H1 (cell line): ENCODE measurements around the gene CDH6. TPM values are rescaled to one million over a fixed set of nuclear protein-coding genes. Genes with fewer than 3 reads are reported as not detected.

ENCODE experiments used
- CTCF ChIA-PET: fragments of 300-600 bp; sonication (Branson Sonifier 250); formaldehyde crosslinking; loops from one replicate; lab custom pipeline; 2021; ENCODE audit not compliant: partially characterized antibody; lab: Charles Lee
- POLR2A ChIA-PET: fragments of 300-600 bp; sonication (Branson Sonifier 250); formaldehyde crosslinking; loops from one replicate; lab custom pipeline; 2021; ENCODE audit warnings: inconsistent platforms; ENCODE audit not compliant: partially characterized antibody; lab: Charles Lee
- DNase-seq, 2 experiments: peaks; one replicate each; pipeline versions ENCODE4 v3.0.0 to v3.0.0-alpha.2; 2010 to 2022; ENCODE audit warnings: low spot score in 2 of 2, low read depth in 1 of 2, mixed read lengths in 1 of 2
- FAIRE-seq: peaks from 2 replicates; lab custom pipeline; 2011; peaks lifted over from hg19 to GRCh38; lab: Jason Lieb, UNC
- H2AFZ ChIP-seq: 2 replicates; pipeline ENCODE4 v1.8.1; 2012; ENCODE audit warnings: low read length, inconsistent platforms
- H2AK5ac ChIP-seq: 2 replicates; pipeline ENCODE4 v1.6.1; 2013; ENCODE audit warnings: low read depth, low read length
- H2BK120ac ChIP-seq: replicated peaks from 2 replicates; pipeline ENCODE3; 2013; ENCODE audit warnings: low read depth, low read length, inconsistent platforms
- H2BK12ac ChIP-seq: 2 replicates; pipeline ENCODE4 v1.6.1; 2013; ENCODE audit warnings: low read depth, low read length
- H2BK15ac ChIP-seq: 2 replicates; pipeline ENCODE4 v1.6.1; 2013; ENCODE audit warnings: low read length
- H2BK20ac ChIP-seq: 2 replicates; pipeline ENCODE4 v1.6.1; 2013; ENCODE audit warnings: low read length
- H2BK5ac ChIP-seq: 2 replicates; pipeline ENCODE4 v1.6.1; 2013; ENCODE audit warnings: low read depth, low read length
- H3K14ac ChIP-seq: 2 replicates; pipeline ENCODE4 v1.6.1; 2013; ENCODE audit warnings: inconsistent platforms; ENCODE audit not compliant: insufficient read length
- H3K18ac ChIP-seq: 2 replicates; pipeline ENCODE4 v1.6.1; 2013; ENCODE audit warnings: low read length; ENCODE audit errors: extremely low read depth
- H3K23ac ChIP-seq: 2 replicates; pipeline ENCODE4 v1.6.1; 2013; ENCODE audit warnings: inconsistent platforms; ENCODE audit not compliant: insufficient read length
- H3K23me2 ChIP-seq: 2 replicates; pipeline ENCODE4 v1.6.1; 2013; ENCODE audit warnings: low read depth, low read length
- H3K27ac ChIP-seq: 2 replicates; pipeline ENCODE4 v1.6.1; 2011; ENCODE audit warnings: low read depth, low read length, inconsistent platforms
- H3K27me3 ChIP-seq, 4 experiments: replicated peaks in 1 of 4; 1 replicate in 1 of 4; 2 replicates in 3 of 4; pipeline versions ENCODE4 v1.6.1 to v1.8.1; 2011 to 2013; ENCODE audit warnings: low read length in 3 of 4, mild to moderate bottlenecking in 3 of 4, inconsistent platforms in 2 of 4, mixed read lengths in 2 of 4, moderate library complexity in 1 of 4; ENCODE audit not compliant: control insufficient read depth in 3 of 4, insufficient read depth in 3 of 4; ENCODE audit errors: extremely low read depth in 1 of 4
- H3K36me3 ChIP-seq, 4 experiments: 2 replicates each; pipeline versions ENCODE4 v1.6.1 to v1.8.1; 2011 to 2013; ENCODE audit warnings: mild to moderate bottlenecking in 4 of 4, low read length in 3 of 4, moderate library complexity in 2 of 4, control low read depth in 1 of 4, inconsistent platforms in 1 of 4; ENCODE audit not compliant: insufficient read depth in 4 of 4, control insufficient read depth in 2 of 4
- H3K4ac ChIP-seq: replicated peaks from 2 replicates; pipeline ENCODE3; 2013; ENCODE audit warnings: low read length, low read depth, mixed read lengths, inconsistent platforms; ENCODE audit not compliant: insufficient read length
- H3K4me1 ChIP-seq, 4 experiments: replicated peaks in 1 of 4; 1 replicate in 1 of 4; 2 replicates in 3 of 4; pipeline versions ENCODE4 v1.6.1 to v1.8.1; 2011 to 2013; ENCODE audit warnings: low read length in 3 of 4, inconsistent platforms in 2 of 4, mixed read lengths in 1 of 4; ENCODE audit not compliant: insufficient read depth in 4 of 4, control insufficient read depth in 3 of 4
- H3K4me2 ChIP-seq, 2 experiments: 2 replicates each; pipeline versions ENCODE4 v1.6.1 to v1.8.1; 2011 to 2013; ENCODE audit warnings: low read depth in 2 of 2, low read length in 2 of 2, control low read depth in 1 of 2, inconsistent platforms in 1 of 2, mild to moderate bottlenecking in 1 of 2; ENCODE audit not compliant: insufficient read depth in 1 of 2
- H3K4me3 ChIP-seq, 4 experiments: fragments of 200-600, 300-600 bp in 1 of 4; sonication (generic), shearing (Covaris generic), sonication (Bioruptor Twin) in 1 of 4; 2 replicates each; pipeline versions ENCODE4 v1.5.1 to v1.8.1; 2011 to 2016; ENCODE audit warnings: low read length in 4 of 4, low read depth in 3 of 4, control low read depth in 2 of 4, inconsistent platforms in 2 of 4, mild to moderate bottlenecking in 2 of 4, mixed read lengths in 1 of 4, moderate library complexity in 1 of 4; ENCODE audit not compliant: insufficient read depth in 2 of 4; ENCODE audit errors: extremely low read depth in 1 of 4
- H3K56ac ChIP-seq: replicated peaks from 2 replicates; pipeline ENCODE3; 2013; ENCODE audit warnings: low read depth, mild to moderate bottlenecking, mixed read lengths, low read length, inconsistent platforms; ENCODE audit not compliant: insufficient read length
- H3K79me1 ChIP-seq: 2 replicates; pipeline ENCODE4 v1.6.1; 2013; ENCODE audit warnings: low read depth, low read length, control low read depth
- H3K79me2 ChIP-seq, 2 experiments: 2 replicates each; pipeline versions ENCODE4 v1.6.1 to v1.8.1; 2012 to 2013; ENCODE audit warnings: low read length in 2 of 2, mild to moderate bottlenecking in 2 of 2, inconsistent platforms in 1 of 2; ENCODE audit not compliant: insufficient read depth in 2 of 2, control insufficient read depth in 1 of 2
- H3K9ac ChIP-seq, 4 experiments: replicated peaks in 1 of 4; 1 replicate in 1 of 4; 2 replicates in 3 of 4; pipeline versions ENCODE4 v1.6.1 to v1.8.1; 2011 to 2013; ENCODE audit warnings: low read depth in 3 of 4, low read length in 3 of 4, control low read depth in 2 of 4, mild to moderate bottlenecking in 2 of 4, moderate library complexity in 2 of 4, inconsistent platforms in 1 of 4; ENCODE audit errors: extremely low read depth in 1 of 4
- H3K9me3 ChIP-seq, 2 experiments: 2 replicates each; pipeline versions ENCODE4 v1.6.1 to v1.8.1; 2012 to 2013; ENCODE audit warnings: mild to moderate bottlenecking in 2 of 2, moderate library complexity in 2 of 2, control low read depth in 1 of 2, inconsistent platforms in 1 of 2, low read depth in 1 of 2, low read length in 1 of 2, mixed read lengths in 1 of 2; ENCODE audit not compliant: insufficient read depth in 2 of 2
- H4K20me1 ChIP-seq, 2 experiments: replicated peaks in 1 of 2; 2 replicates each; pipeline versions ENCODE3 to v1.8.1; 2011 to 2013; ENCODE audit warnings: inconsistent platforms in 2 of 2, low read length in 2 of 2, mild to moderate bottlenecking in 1 of 2; ENCODE audit not compliant: insufficient read depth in 2 of 2, control insufficient read depth in 1 of 2
- H4K5ac ChIP-seq: 2 replicates; pipeline ENCODE4 v1.6.1; 2013; ENCODE audit warnings: low read length, low read depth, mixed read lengths, inconsistent platforms; ENCODE audit not compliant: insufficient read length
- H4K8ac ChIP-seq: 2 replicates; pipeline ENCODE4 v1.8.0; 2013; ENCODE audit warnings: mild to moderate bottlenecking, moderate library complexity, low read length, inconsistent platforms; ENCODE audit not compliant: insufficient read depth; ENCODE audit errors: extremely low read depth
- H4K91ac ChIP-seq: replicated peaks from 2 replicates; pipeline ENCODE3; 2013; ENCODE audit warnings: low read length, mixed read lengths, inconsistent platforms; ENCODE audit not compliant: insufficient read length
- CEBPB ChIP-seq: IDR thresholded peaks from 2 replicates; pipeline ENCODE4 v1.6.1; 2012; ENCODE audit warnings: low read depth, low read length
- FOSL1 ChIP-seq: IDR thresholded peaks from 2 replicates; pipeline ENCODE4 v1.6.1; 2011; ENCODE audit warnings: mild to moderate bottlenecking, low read depth, low read length, moderate library complexity; ENCODE audit not compliant: insufficient read depth
- HDAC2 ChIP-seq, 2 experiments: fragments of 300-600 bp in 1 of 2; sonication (generic) in 1 of 2; IDR thresholded peaks; 2 replicates each; pipeline ENCODE4 v1.6.1; 2011 to 2012; ENCODE audit warnings: low read depth in 2 of 2, low read length in 2 of 2, mild to moderate bottlenecking in 2 of 2, moderate library complexity in 2 of 2, borderline replicate concordance in 1 of 2, inconsistent platforms in 1 of 2
- RAD21 ChIP-seq, 2 experiments: IDR thresholded peaks in 1 of 2; conservative IDR thresholded peaks in 1 of 2; 2 replicates each; pipeline ENCODE4 v1.6.1; 2011; ENCODE audit warnings: low read depth in 2 of 2, low read length in 2 of 2, improper control_type of control experiment in 1 of 2, inconsistent platforms in 1 of 2, mild to moderate bottlenecking in 1 of 2, moderate library complexity in 1 of 2
- SAP30 ChIP-seq: fragments of 300-600 bp; sonication (generic); IDR thresholded peaks from 2 replicates; pipeline ENCODE4 v1.7.1; 2012; ENCODE audit warnings: low read length, moderate library complexity, mild to moderate bottlenecking, inconsistent platforms; ENCODE audit not compliant: insufficient read depth, insufficient replicate concordance
- SP2 ChIP-seq: IDR thresholded peaks from 2 replicates; pipeline ENCODE4 v1.6.1; 2012; ENCODE audit warnings: mild to moderate bottlenecking, low read length, inconsistent platforms
- YY1 ChIP-seq: IDR thresholded peaks from 2 replicates; pipeline ENCODE4 v1.6.1; 2011; ENCODE audit warnings: low read depth, mild to moderate bottlenecking, low read length
- WGBS, 2 experiments: shearing (Covaris generic) in 1 of 2; methylation state at CpG; one replicate each; pipeline versions ENCODE4 v1.1.6 to v1.1.7; 2013 to 2015; ENCODE audit warnings: low lambda C conversion rate in 2 of 2, mixed read lengths in 2 of 2, inconsistent platforms in 1 of 2, low coverage in 1 of 2, missing lambda C conversion rate in 1 of 2; ENCODE audit not compliant: insufficient replicate concordance in 2 of 2, insufficient coverage in 1 of 2, insufficient read length in 1 of 2; ENCODE audit errors: extremely low coverage in 1 of 2, missing lambda C conversion rate in 1 of 2; 5-methylcytosine and 5-hydroxymethylcytosine counted together
- polyA plus RNA-seq, 7 experiments: library from polyadenylated mRNA; depleted of rRNA in 3 of 7; stranded (reverse) in 5 of 7; unstranded in 2 of 7; fragments of >200 nt in 5 of 7; fragments of 200-250 nt in 2 of 7; gene quantifications; 1 replicate in 5 of 7; 2 replicates in 1 of 7; 4 replicates in 1 of 7; pipeline versions ENCODE4 v1.2.1 to v1.2.3, GENCODE V29; 2011 to 2013; ENCODE audit warnings: missing spikeins in 2 of 7, mixed read lengths in 2 of 7
- total RNA-seq: library from RNA; stranded (reverse); fragmentation: NEBNext Ultra II Directional; extraction: Animal tissue kit (Norgen Biotek cat#: 25700); gene quantifications from 2 replicates; pipeline ENCODE4 v1.2.1, GENCODE V29; 2021

CDH6 gene
- total and polyA plus RNA-seq, 2 of the 8 experiments (the other 6 are each of a cell fraction or from before 2014, with no cell fraction given) = 1.4 to 1.9 TPM

- Histone ChIP-seq H2BK5ac (no peak overlapping the region), H3K27ac (no peak overlapping the region), H3K4ac (no peak overlapping the region), H4K20me1 (no peaks in the 10 kb centered on the region), H3K36me3 (no peaks in the 10 kb centered on the region), H3K79me1 (no peaks in the 10 kb centered on the region), H2AFZ (peak overlapping the region; percentile 42; the same call in 1 of the 2 replicates), H3K4me1 (peaks cover 0 to 7% (median 0%) of the 10 kb centered on the region in 4 experiments; a peak in 2 of 7 replicates), H4K5ac (no peak overlapping the region), H4K8ac (no peak overlapping the region), H3K56ac (no peak overlapping the region), H3K9me3 (no peaks in the 10 kb centered on the region), H3K23ac (no peak overlapping the region), H3K4me2 (no peak overlapping the region), H3K27me3 (no peaks in the 10 kb centered on the region), H2AK5ac (no peak overlapping the region), H2BK120ac (no peak overlapping the region), H2BK20ac (no peak overlapping the region), H2BK12ac (no peak overlapping the region), H3K14ac (no peak overlapping the region), H3K18ac (no peak overlapping the region), H3K79me2 (no peaks in the 10 kb centered on the region), H3K23me2 (no peaks in the 10 kb centered on the region), H3K4me3 (no peak overlapping the region), H4K91ac (no peak overlapping the region), H3K9ac (no peak overlapping the region; a peak in 1 of 7 replicates), H2BK15ac (no peak overlapping the region)
- ChIA-PET POLR2A (interaction anchor here (0.8 kb wide), 1 partner anchor 262 kb away, joined by 3 read pairs; no protein-coding TSS in a partner anchor), CTCF (interaction anchor here (0.6 to 4.1 kb wide), 3 partner anchors 10 to 28 kb away, joined by 3 to 21 read pairs (median 3); no protein-coding TSS in a partner anchor)
- 85% methylated on average over 4 of the region's 4 CpGs; no CpG with 5 or more reads in 1 of the 2 experiments for WGBS, 2 experiments
- FAIRE-seq (no peak), DNase-seq (no peak)
- no peak for TF ChIP-seq YY1
- TF ChIP-seq SP2 = no peak
- no peak for TF ChIP-seq FOSL1
- no peak for TF ChIP-seq CEBPB
- no peak for TF ChIP-seq HDAC2 (IDR thresholded peaks at IDR 0.05; ENCODE audit: borderline replicate concordance in 1 of 2, low read depth in 2 of 2, low read length in 2 of 2)
- no peak for TF ChIP-seq SAP30
- no peak for TF ChIP-seq RAD21 (IDR thresholded peaks at IDR 0.05 in 1 of 2, conservative IDR thresholded peaks at IDR 0.05 in 1 of 2; ENCODE audit: low read depth in 2 of 2, low read length in 2 of 2)
Measured at GRCh38 chr5:31280210-31280609, 86.7 kb downstream of the CDH6 start.
